Urinary bladder (tissue), 4 donors: ENCODE results near the gene NEK5. TPM values are rescaled to one million over a fixed set of nuclear protein-coding genes. Genes with fewer than 3 reads are reported as not detected.

Experiments
- DNase-seq: peaks from one replicate; pipeline ENCODE4 v3.0.0-alpha.2; 2015; ENCODE audit errors: extremely low spot score
- H3K27ac ChIP-seq: one replicate; pipeline ENCODE4 v1.5.1; 2013; ENCODE audit warnings: low read depth, mild to moderate bottlenecking, moderate library complexity
- H3K36me3 ChIP-seq: one replicate; pipeline ENCODE4 v1.6.1; 2013; ENCODE audit warnings: mild to moderate bottlenecking, moderate library complexity; ENCODE audit not compliant: insufficient read depth
- H3K4me1 ChIP-seq: one replicate; pipeline ENCODE4 v1.6.1; 2013; ENCODE audit warnings: mild to moderate bottlenecking, moderate library complexity; ENCODE audit not compliant: insufficient read depth
- H3K4me3 ChIP-seq: one replicate; pipeline ENCODE4 v1.5.1; 2013; ENCODE audit warnings: low read depth, low read length
- WGBS: extraction: QIAGEN DNeasy Blood & Tissue Kit; methylation state at CpG from one replicate; pipeline ENCODE4 v1.1.7; 2013; 5-methylcytosine and 5-hydroxymethylcytosine counted together
- polyA plus RNA-seq: library from polyadenylated mRNA; stranded (reverse); fragments of 200-250 nt; gene quantifications from one replicate; pipeline ENCODE4 v1.2.3, GENCODE V29; 2013
- total RNA-seq: library from RNA; depleted of rRNA; stranded (reverse); fragments of >200 nt; gene quantifications from one replicate; pipeline ENCODE4 v1.2.3, GENCODE V29; 2014
- donor health status: healthy with polysubstance abuse.
- donor health status: healthy.

Gene NEK5
- total and polyA plus RNA-seq, 2 donors = 0.16 to 1.4 TPM

- DNase-seq = no peak
- 88% methylated on average over 8 of the region's 8 CpGs for WGBS
- H3K36me3 ChIP-seq = no peaks in the 10 kb centered on the region
Observed at GRCh38 chr13:52006523-52007245, 122.2 kb downstream of the NEK5 start.

GRCh38 chr13:52005841-52006522 lies 122.9 kb downstream of the NEK5 start:
- no peak for DNase-seq
- Histone ChIP-seq H3K4me1 (no peaks in the 10 kb centered on the region), H3K36me3 (no peaks in the 10 kb centered on the region), H3K4me3 (no peak overlapping the region), H3K27ac (no peak overlapping the region)
- 88% methylated on average over 13 of the region's 13 CpGs for WGBS

More at GRCh38 chr13:52006523-52007245, 122.2 kb downstream of the NEK5 start:
- H3K27ac ChIP-seq = no peak overlapping the region
- H3K4me3 ChIP-seq = no peak overlapping the region
- no peaks in the 10 kb centered on the region for H3K4me1 ChIP-seq

GRCh38 chr13:52004511-52005170 lies 124.2 kb downstream of the NEK5 start:
- Histone ChIP-seq H3K4me1 (no peaks in the 10 kb centered on the region), H3K36me3 (no peaks in the 10 kb centered on the region), H3K27ac (no peak overlapping the region), H3K4me3 (no peak overlapping the region)
- DNase-seq = no peak
- WGBS = 86% methylated on average over 7 of the region's 7 CpGs

- Histone ChIP-seq H3K4me3 (no peak overlapping the region), H3K36me3 (no peaks in the 10 kb centered on the region), H3K27ac (no peak overlapping the region), H3K4me1 (no peaks in the 10 kb centered on the region)
- DNase-seq = no peak
- 80% methylated on average over 4 of the region's 4 CpGs for WGBS
Observed at GRCh38 chr13:52003541-52003940, 125.3 kb downstream of the NEK5 start.

GRCh38 chr13:52002361-52002760 lies 126.5 kb downstream of the NEK5 start:
- DNase-seq = no peak
- no peak overlapping the region for H3K4me3 ChIP-seq
- no peaks in the 10 kb centered on the region for H3K36me3 ChIP-seq
- 65% methylated on average over 4 of the region's 4 CpGs for WGBS
- H3K4me1 ChIP-seq = no peaks in the 10 kb centered on the region
- no peak overlapping the region for H3K27ac ChIP-seq

- DNase-seq = no peak
- H3K4me3 ChIP-seq = no peak overlapping the region
- H3K36me3 ChIP-seq = no peaks in the 10 kb centered on the region
- no peak overlapping the region for H3K27ac ChIP-seq
- H3K4me1 ChIP-seq = no peaks in the 10 kb centered on the region
- WGBS = 58% methylated on average over 3 of the region's 3 CpGs
Observed at GRCh38 chr13:52001120-52001731, 127.6 kb downstream of the NEK5 start.

GRCh38 chr13:51999921-52000320 lies 129.0 kb downstream of the NEK5 start:
- Histone ChIP-seq H3K27ac (no peak overlapping the region), H3K4me3 (no peak overlapping the region), H3K4me1 (no peaks in the 10 kb centered on the region), H3K36me3 (no peaks in the 10 kb centered on the region)
- no peak for DNase-seq
- WGBS = 52% methylated on average over 1 of the region's 1 CpG

GRCh38 chr13:51999510-51999911 lies 129.4 kb downstream of the NEK5 start:
- no peak overlapping the region for H3K4me3 ChIP-seq
- H3K4me1 ChIP-seq = no peaks in the 10 kb centered on the region
- H3K36me3 ChIP-seq = no peaks in the 10 kb centered on the region
- 26% methylated on average over 13 of the region's 13 CpGs for WGBS
- no peak overlapping the region for H3K27ac ChIP-seq
- no peak for DNase-seq

GRCh38 chr13:51998723-51999509 lies 130.0 kb downstream of the NEK5 start:
- no peak for DNase-seq
- H3K27ac ChIP-seq = no peak overlapping the region
- no peaks in the 10 kb centered on the region for H3K36me3 ChIP-seq
- 34% methylated on average over 6 of the region's 6 CpGs for WGBS
- H3K4me1 ChIP-seq = no peaks in the 10 kb centered on the region
- H3K4me3 ChIP-seq = no peak overlapping the region

- no peak for DNase-seq
- Histone ChIP-seq H3K4me1 (no peaks in the 10 kb centered on the region), H3K36me3 (no peaks in the 10 kb centered on the region), H3K4me3 (no peak overlapping the region), H3K27ac (no peak overlapping the region)
- WGBS = 65% methylated on average over 8 of the region's 8 CpGs
Observed at GRCh38 chr13:51997641-51998330, 131.1 kb downstream of the NEK5 start.

GRCh38 chr13:51997186-51997585 lies 131.7 kb downstream of the NEK5 start:
- WGBS = 93% methylated on average over 2 of the region's 2 CpGs
- H3K4me1 ChIP-seq = no peaks in the 10 kb centered on the region
- no peak for DNase-seq
- H3K36me3 ChIP-seq = no peaks in the 10 kb centered on the region
- no peak overlapping the region for H3K27ac ChIP-seq
- no peak overlapping the region for H3K4me3 ChIP-seq

- Histone ChIP-seq H3K36me3 (no peaks in the 10 kb centered on the region), H3K4me3 (no peak overlapping the region), H3K27ac (no peak overlapping the region), H3K4me1 (no peaks in the 10 kb centered on the region)
- DNase-seq = no peak
- 91% methylated on average over 4 of the region's 4 CpGs for WGBS
Observed at GRCh38 chr13:51996641-51997040, 132.2 kb downstream of the NEK5 start.
